Caco-2 (cell line): ENCODE data around the gene SLC4A3. TPM values are rescaled to one million over a fixed set of nuclear protein-coding genes. Genes with fewer than 3 reads are reported as not detected.

Source experiments
- BruUV-seq: library from RNA; stranded (reverse); fragments of 400-500 nt; replicated peaks from 2 replicates; lab custom pipeline; 2021; lab: Mats Ljungman, UMichigan
- CTCF ChIA-PET: fragments of 300-600 bp; sonication (Branson Sonifier 250); formaldehyde crosslinking; loops from one replicate; lab custom pipeline; 2022; ENCODE audit warnings: antibody characterized with exemption; lab: Charles Lee
- POLR2A ChIA-PET: fragments of 300-600 bp; sonication (Branson Sonifier 250); formaldehyde crosslinking; loops from one replicate; lab custom pipeline; 2022; ENCODE audit warnings: antibody characterized with exemption; lab: Charles Lee
- DNase-seq, 2 experiments: peaks; one replicate each; pipeline versions ENCODE4 v3.0.0 to v3.0.0-alpha.2; 2020 to 2022
- H3K27me3 ChIP-seq: replicated peaks from 2 replicates; pipeline ENCODE4 v1.6.0; 2011; ENCODE audit warnings: low read length; ENCODE audit not compliant: control insufficient read depth, insufficient read depth
- H3K36me3 ChIP-seq: 2 replicates; pipeline ENCODE4 v1.5.1; 2011; ENCODE audit warnings: low read length; ENCODE audit not compliant: control insufficient read depth, insufficient read depth
- H3K4me1 ChIP-seq: fragments of 250-450 bp; sonication (Bioruptor Pico); 2 replicates; pipeline ENCODE4 v1.5.1; 2020; ENCODE audit warnings: mild to moderate bottlenecking
- H3K4me3 ChIP-seq: 2 replicates; pipeline ENCODE4 v1.5.1; 2011; ENCODE audit warnings: low read depth, mild to moderate bottlenecking, control low read depth, low read length
- H3K9me3 ChIP-seq: fragments of 250-450 bp; sonication (Bioruptor Pico); 2 replicates; pipeline ENCODE4 v1.5.1; 2020; ENCODE audit warnings: mild to moderate bottlenecking, moderate library complexity
- H3K27ac Mint-ChIP-seq: one replicate; pipeline ENCODE4 v1.8.0; 2022; ENCODE audit warnings: mixed read lengths; ENCODE audit not compliant: unreplicated experiment
- H3K27me3 Mint-ChIP-seq: one replicate; pipeline ENCODE4 v1.8.0; 2022; ENCODE audit warnings: mixed read lengths; ENCODE audit not compliant: insufficient read depth, unreplicated experiment
- H3K36me3 Mint-ChIP-seq: one replicate; pipeline ENCODE4 v1.8.0; 2022; ENCODE audit warnings: mild to moderate bottlenecking, mixed read lengths; ENCODE audit not compliant: insufficient read depth, unreplicated experiment
- H3K4me1 Mint-ChIP-seq: one replicate; pipeline ENCODE4 v1.8.0; 2022; ENCODE audit warnings: low read depth, mixed read lengths; ENCODE audit not compliant: unreplicated experiment
- H3K4me3 Mint-ChIP-seq: one replicate; pipeline ENCODE4 v1.8.0; 2022; ENCODE audit warnings: mild to moderate bottlenecking, moderate library complexity, mixed read lengths; ENCODE audit not compliant: unreplicated experiment
- H3K9me3 Mint-ChIP-seq: one replicate; pipeline ENCODE4 v1.8.0; 2022; ENCODE audit warnings: mixed read lengths; ENCODE audit not compliant: unreplicated experiment
- intact Hi-C: fragments of 100-400 bp; cut with micrococcal nuclease; formaldehyde crosslinking; loops from one replicate; pipeline ENCODE4 v1.10.0; 2022; ENCODE audit not compliant: unreplicated experiment
- total RNA-seq: library from RNA; stranded (reverse); gene quantifications from 2 replicates; pipeline ENCODE4 v1.2.3, GENCODE V29; 2022
- TF ChIP-seq, protein P1 (sequence below), 2 experiments: fragments of 200-600 bp in 1 of 2; IDR thresholded peaks; 1 replicate in 1 of 2; 2 replicates in 1 of 2; pipeline versions ENCODE4 v1.5.1 to v1.8.0; 2011 to 2022; ENCODE audit warnings: antibody characterized with exemption in 1 of 2, control low read depth in 1 of 2, inconsistent platforms in 1 of 2, low read depth in 1 of 2, low read length in 1 of 2, mild to moderate bottlenecking in 1 of 2, moderate library complexity in 1 of 2; ENCODE audit not compliant: insufficient read depth in 1 of 2, severe bottlenecking in 1 of 2, unreplicated experiment in 1 of 2

Gene SLC4A3
- total RNA-seq, 1 experiment from 2014 or later, result 6.2 TPM

DNA sequence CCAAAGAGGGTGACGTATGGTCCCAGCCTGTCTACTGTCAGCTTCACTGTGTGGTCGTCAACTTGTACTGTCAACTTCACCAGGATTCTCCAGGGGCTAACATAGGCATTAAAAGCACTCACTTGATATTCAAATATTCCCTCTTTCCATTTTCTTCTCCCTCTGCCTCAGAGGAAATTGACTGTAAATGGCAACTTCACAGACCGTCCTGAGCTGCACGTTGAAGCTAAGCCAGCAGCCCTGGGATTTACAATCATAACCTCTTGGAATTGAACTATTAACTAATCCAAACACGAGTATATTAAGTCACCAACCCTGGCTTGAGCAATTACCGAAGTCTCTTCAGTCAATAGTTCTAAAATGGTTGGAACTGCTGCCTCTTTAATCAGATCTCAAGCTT lies 38.5 kb downstream of the SLC4A3 start:
- intact Hi-C loops, result no loop called here
- no peak for DNase-seq
- CTCF ChIA-PET, result no interaction called here
- Histone ChIP-seq H3K4me1 (peaks cover 31% of the 10 kb centered on the region), H3K9me3 (peaks cover 31% of the 10 kb centered on the region), H3K36me3 (no peaks in the 10 kb centered on the region), H3K4me3 (no peak overlapping the region), H3K27me3 (no peaks in the 10 kb centered on the region)
- H3K4me1 Mint-ChIP-seq, result peaks cover 19% of the 10 kb centered on the region
- no peak overlapping the region for H3K4me3 Mint-ChIP-seq
- no peak overlapping the region for H3K27ac Mint-ChIP-seq
- peaks cover 4% of the 10 kb centered on the region for H3K36me3 Mint-ChIP-seq
- H3K9me3 Mint-ChIP-seq, result peaks cover 33% of the 10 kb centered on the region
- no TSS peak for BruUV-seq
- H3K27me3 Mint-ChIP-seq, result no peaks in the 10 kb centered on the region
- TF ChIP-seq, protein P1, sequence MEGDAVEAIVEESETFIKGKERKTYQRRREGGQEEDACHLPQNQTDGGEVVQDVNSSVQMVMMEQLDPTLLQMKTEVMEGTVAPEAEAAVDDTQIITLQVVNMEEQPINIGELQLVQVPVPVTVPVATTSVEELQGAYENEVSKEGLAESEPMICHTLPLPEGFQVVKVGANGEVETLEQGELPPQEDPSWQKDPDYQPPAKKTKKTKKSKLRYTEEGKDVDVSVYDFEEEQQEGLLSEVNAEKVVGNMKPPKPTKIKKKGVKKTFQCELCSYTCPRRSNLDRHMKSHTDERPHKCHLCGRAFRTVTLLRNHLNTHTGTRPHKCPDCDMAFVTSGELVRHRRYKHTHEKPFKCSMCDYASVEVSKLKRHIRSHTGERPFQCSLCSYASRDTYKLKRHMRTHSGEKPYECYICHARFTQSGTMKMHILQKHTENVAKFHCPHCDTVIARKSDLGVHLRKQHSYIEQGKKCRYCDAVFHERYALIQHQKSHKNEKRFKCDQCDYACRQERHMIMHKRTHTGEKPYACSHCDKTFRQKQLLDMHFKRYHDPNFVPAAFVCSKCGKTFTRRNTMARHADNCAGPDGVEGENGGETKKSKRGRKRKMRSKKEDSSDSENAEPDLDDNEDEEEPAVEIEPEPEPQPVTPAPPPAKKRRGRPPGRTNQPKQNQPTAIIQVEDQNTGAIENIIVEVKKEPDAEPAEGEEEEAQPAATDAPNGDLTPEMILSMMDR (IDR thresholded peaks at IDR 0.05; ENCODE audit: insufficient read depth in 1 of 2, low read depth in 1 of 2, low read length in 1 of 2, severe bottlenecking in 1 of 2, unreplicated experiment in 1 of 2), result no peak
- POLR2A ChIA-PET, result no interaction called here

DNA sequence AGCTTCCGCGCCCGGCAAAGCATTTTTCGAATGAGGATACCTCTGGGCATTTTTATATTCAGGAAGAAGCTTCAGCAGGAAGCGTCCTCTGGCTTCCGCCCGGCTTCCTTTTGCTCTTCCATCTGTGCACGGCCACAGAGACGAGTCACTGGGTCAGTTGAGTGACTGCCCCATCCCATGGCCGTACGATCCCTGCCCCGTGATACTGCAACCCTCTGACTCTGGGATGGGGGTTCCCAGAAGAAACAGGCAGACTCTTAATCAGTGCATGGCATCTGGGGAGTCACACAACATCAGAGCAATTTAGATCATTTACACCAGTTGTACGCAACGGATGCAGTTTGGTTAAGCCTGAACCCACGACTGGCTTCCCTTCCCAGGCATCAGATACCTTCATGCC lies 40.9 kb downstream of the SLC4A3 start:
- no peaks in the 10 kb centered on the region for H3K27me3 ChIP-seq

DNA sequence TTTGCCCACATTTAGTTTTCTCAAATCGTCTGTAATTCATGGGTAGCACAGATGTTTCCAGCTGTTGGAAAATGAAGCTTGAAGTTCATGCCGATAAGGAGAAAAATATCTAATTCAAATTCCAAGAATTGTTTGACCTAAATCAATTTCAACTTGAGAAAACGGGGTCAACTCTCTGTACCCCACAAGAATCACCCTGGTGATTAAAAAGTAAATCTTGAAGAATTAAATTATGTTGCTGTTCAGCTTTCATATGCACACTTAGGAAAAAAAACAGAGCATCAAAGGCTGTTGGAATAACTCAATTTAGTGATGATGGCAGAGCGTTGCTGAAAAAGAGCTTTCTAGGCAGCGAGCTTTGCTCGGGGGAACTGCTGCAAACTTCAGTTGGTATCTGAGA lies 43.0 kb downstream of the SLC4A3 start:
- no peak overlapping the region for H3K4me3 ChIP-seq
- Mint-ChIP-seq H3K9me3 (no peaks in the 10 kb centered on the region), H3K4me1 (no peaks in the 10 kb centered on the region), H3K36me3 (no peaks in the 10 kb centered on the region), H3K27ac (no peak overlapping the region), H3K4me3 (no peak overlapping the region), H3K27me3 (peaks cover 2% of the 10 kb centered on the region)
- H3K36me3 ChIP-seq, result no peaks in the 10 kb centered on the region
- CTCF ChIA-PET, result no interaction called here
- intact Hi-C loops, result no loop called here
- H3K27me3 ChIP-seq, result no peaks in the 10 kb centered on the region
- no TSS peak for BruUV-seq
- TF ChIP-seq, protein P1 (IDR thresholded peaks at IDR 0.05; ENCODE audit: insufficient read depth in 1 of 2, low read depth in 1 of 2, low read length in 1 of 2, severe bottlenecking in 1 of 2, unreplicated experiment in 1 of 2), result no peak
- H3K9me3 ChIP-seq, result peaks cover 5% of the 10 kb centered on the region; the same call in 1 of the 2 replicates
- no peak for DNase-seq
- POLR2A ChIA-PET, result no interaction called here
- H3K4me1 ChIP-seq, result no peaks in the 10 kb centered on the region

More for the DNA sequence above, 40.9 kb downstream of the SLC4A3 start:
- Histone ChIP-seq H3K4me1 (peaks cover 9% of the 10 kb centered on the region), H3K36me3 (no peaks in the 10 kb centered on the region), H3K4me3 (no peak overlapping the region), H3K9me3 (peaks cover 14% of the 10 kb centered on the region)
- POLR2A ChIA-PET, result no interaction called here
- CTCF ChIA-PET, result no interaction called here
- no peak overlapping the region for H3K4me3 Mint-ChIP-seq
- no peaks in the 10 kb centered on the region for H3K4me1 Mint-ChIP-seq
- no peak overlapping the region for H3K27ac Mint-ChIP-seq
- peaks cover 9% of the 10 kb centered on the region for H3K9me3 Mint-ChIP-seq
- H3K27me3 Mint-ChIP-seq, result no peaks in the 10 kb centered on the region
- TF ChIP-seq, protein P1 (IDR thresholded peaks at IDR 0.05; ENCODE audit: insufficient read depth in 1 of 2, low read depth in 1 of 2, low read length in 1 of 2, severe bottlenecking in 1 of 2, unreplicated experiment in 1 of 2), result no peak
- no TSS peak for BruUV-seq
- H3K36me3 Mint-ChIP-seq, result no peaks in the 10 kb centered on the region
- DNase-seq, result no peak
- intact Hi-C loops, result no loop called here
